ENCODE data around the gene MOSMO. TPM values are rescaled to one million over a fixed set of nuclear protein-coding genes. Genes with fewer than 3 reads are reported as not detected.
"Not testable (repeated sequence)": the region's sequence is repeated elsewhere in the genome, so short reads cannot be mapped to it uniquely, and the experiment has no call there.

MOSMO gene
- total RNA-seq, 2 experiments from 2014 or later: 5.4 to 7.0 TPM

GRCh38 chr16:22122239-22122638 is 114.3 kb downstream of the MOSMO start:
- Mint-ChIP-seq H3K4me3 (no peak overlapping the region), H3K4me1 (ENCODE audit: low read depth) (no peaks in the 10 kb centered on the region), H3K36me3 (ENCODE audit: low read depth) (no peaks in the 10 kb centered on the region), H3K9me3 (no peaks in the 10 kb centered on the region), H3K27me3 (no peaks in the 10 kb centered on the region), H3K27ac (no peak overlapping the region)
- intact Hi-C loops (cut with micrococcal nuclease): no loop called here
- DNase-seq (no peak), ATAC-seq (no peak)
- ChIA-PET CTCF (no interaction called here), POLR2A (no interaction called here)
- TF ChIP-seq CTCF (IDR thresholded peaks at IDR 0.05): no peak

GRCh38 chr16:22123146-22123545 is 115.2 kb downstream of the MOSMO start:
- Mint-ChIP-seq H3K9me3 (no peaks in the 10 kb centered on the region), H3K36me3 (ENCODE audit: low read depth) (no peaks in the 10 kb centered on the region), H3K4me3 (no peak overlapping the region), H3K4me1 (ENCODE audit: low read depth) (no peaks in the 10 kb centered on the region), H3K27ac (no peak overlapping the region), H3K27me3 (peaks cover 5% of the 10 kb centered on the region)
- intact Hi-C loops (cut with micrococcal nuclease): no loop called here
- ATAC-seq (no peak), DNase-seq (no peak)
- CTCF ChIA-PET: interaction anchor here (1.5 kb wide), 1 partner anchor 51 kb away, joined by 3 read pairs; no protein-coding TSS in a partner anchor
- TF ChIP-seq CTCF (IDR thresholded peaks at IDR 0.05): no peak
- POLR2A ChIA-PET: no interaction called here

GRCh38 chr16:22123759-22124490 is 116.0 kb downstream of the MOSMO start:
- TF ChIP-seq CTCF (IDR thresholded peaks at IDR 0.05): no peak
- no peak for ATAC-seq
- Mint-ChIP-seq H3K36me3 (ENCODE audit: low read depth) (no peaks in the 10 kb centered on the region), H3K9me3 (no peaks in the 10 kb centered on the region), H3K27ac (no peak overlapping the region), H3K4me3 (no peak overlapping the region), H3K27me3 (peaks cover 6% of the 10 kb centered on the region), H3K4me1 (ENCODE audit: low read depth) (no peaks in the 10 kb centered on the region)
- POLR2A ChIA-PET: no interaction called here
- intact Hi-C loops (cut with micrococcal nuclease): no loop called here
- CTCF ChIA-PET: interaction anchor here (1.5 kb wide), 1 partner anchor 52 kb away, joined by 3 read pairs; no protein-coding TSS in a partner anchor
- DNase-seq: no peak

- H3K4me3 Mint-ChIP-seq: no peak overlapping the region
- ChIA-PET POLR2A (no interaction called here), CTCF (no interaction called here)
- H3K27me3 Mint-ChIP-seq: peaks cover 6% of the 10 kb centered on the region
- H3K36me3 Mint-ChIP-seq (ENCODE audit: low read depth): no peaks in the 10 kb centered on the region
- intact Hi-C loops (cut with micrococcal nuclease): no loop called here
- no peaks in the 10 kb centered on the region for H3K9me3 Mint-ChIP-seq
- no peaks in the 10 kb centered on the region for H3K4me1 Mint-ChIP-seq (ENCODE audit: low read depth)
- DNase-seq (no peak), ATAC-seq (no peak)
- H3K27ac Mint-ChIP-seq: no peak overlapping the region
- TF ChIP-seq CTCF (IDR thresholded peaks at IDR 0.05): no peak
These were observed 116.8 kb downstream of the MOSMO start for GRCh38 chr16:22124583-22125284.

GRCh38 chr16:22126037-22126558 is 118.2 kb downstream of the MOSMO start:
- H3K27ac Mint-ChIP-seq: no peak overlapping the region
- ATAC-seq (no peak), DNase-seq (no peak)
- ChIA-PET POLR2A (no interaction called here), CTCF (no interaction called here)
- no peak overlapping the region for H3K4me3 Mint-ChIP-seq
- H3K9me3 Mint-ChIP-seq: no peaks in the 10 kb centered on the region
- intact Hi-C loops (cut with micrococcal nuclease): no loop called here
- TF ChIP-seq CTCF (IDR thresholded peaks at IDR 0.05): no peak
- no peaks in the 10 kb centered on the region for H3K36me3 Mint-ChIP-seq (ENCODE audit: low read depth)
- H3K4me1 Mint-ChIP-seq (ENCODE audit: low read depth): no peaks in the 10 kb centered on the region
- peaks cover 6% of the 10 kb centered on the region for H3K27me3 Mint-ChIP-seq

- H3K36me3 Mint-ChIP-seq (ENCODE audit: low read depth); H3K9me3 Mint-ChIP-seq; ATAC-seq; CTCF ChIA-PET; DNase-seq; H3K27me3 Mint-ChIP-seq; H3K4me3 Mint-ChIP-seq; H3K4me1 Mint-ChIP-seq (ENCODE audit: low read depth); H3K27ac Mint-ChIP-seq; intact Hi-C loops (cut with micrococcal nuclease): not testable (repeated sequence)
- POLR2A ChIA-PET: interaction anchor here (0.6 kb wide), 1 partner anchor 168 kb away, joined by 3 read pairs; no protein-coding TSS in a partner anchor
These were observed 120.6 kb downstream of the MOSMO start for GRCh38 chr16:22128537-22128936.

Measured in activated CD8-positive, alpha-beta T cell treated with anti-CD3 and anti-CD28 coated beads for 36 hours (primary cell).